AG04449 (cell line): ENCODE results near the gene HNRNPC.

Experiments
- CTCF ChIA-PET: fragments of 350-600 bp; formaldehyde crosslinking; extraction: SDS; loops from one replicate; lab custom pipeline; 2021; ENCODE audit warnings: antibody characterized with exemption; lab: Yijun Ruan, JAX
- POLR2A ChIA-PET: fragments of 400-600, 350-600 bp; formaldehyde crosslinking; extraction: SDS; loops from one replicate; lab custom pipeline; 2020; ENCODE audit warnings: antibody characterized with exemption, inconsistent platforms; lab: Yijun Ruan, JAX
- DNase-seq: peaks from one replicate; pipeline ENCODE4 v3.0.0-alpha.2; 2010; ENCODE audit warnings: low read depth, low spot score
- H3K4me3 ChIP-seq: 2 replicates; pipeline ENCODE4 v1.5.1; 2011; ENCODE audit warnings: low read depth, mild to moderate bottlenecking, control low read depth, low read length
- TF ChIP-seq, protein P1 (sequence below): IDR thresholded peaks from one replicate; pipeline ENCODE4 v1.5.1; 2011; ENCODE audit warnings: mild to moderate bottlenecking, moderate library complexity, low read length, control low read depth, inconsistent platforms; ENCODE audit not compliant: insufficient read depth; ENCODE audit errors: missing control alignments

HNRNPC gene

DNA sequence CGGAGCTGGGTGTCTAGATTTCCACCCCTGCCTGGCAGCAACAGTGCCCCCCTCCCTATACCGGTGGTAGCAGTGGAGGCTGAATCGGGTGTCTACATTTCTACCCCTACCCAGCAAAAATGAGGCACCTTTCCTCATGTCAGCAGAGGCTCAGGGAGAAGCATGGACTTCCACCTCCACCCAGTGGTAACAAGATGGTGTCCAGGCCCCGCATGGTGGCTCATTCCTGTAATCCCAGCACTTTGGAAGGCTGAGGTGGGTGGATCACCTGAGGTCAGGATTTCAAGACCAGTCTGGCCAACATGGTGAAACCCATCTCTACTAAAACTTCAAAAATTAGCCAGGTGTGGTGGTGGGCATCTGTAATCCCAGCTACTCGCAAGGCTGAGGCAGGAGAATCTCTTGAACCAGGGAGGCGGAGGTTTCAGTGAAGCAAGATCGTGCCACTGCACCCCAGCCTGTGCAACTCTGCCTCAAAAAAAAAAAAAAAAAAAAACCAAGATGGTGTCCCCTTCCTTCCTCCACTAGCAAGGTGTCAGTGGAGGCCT is 77.9 kb downstream of the HNRNPC start:
- ChIA-PET POLR2A (no interaction called here), CTCF (interaction anchor here (1.4 kb wide), 1 partner anchor 82 kb away, joined by 4 read pairs; no protein-coding TSS in a partner anchor)
- no peak for DNase-seq
- no peak overlapping the region for H3K4me3 ChIP-seq
- TF ChIP-seq, protein P1, sequence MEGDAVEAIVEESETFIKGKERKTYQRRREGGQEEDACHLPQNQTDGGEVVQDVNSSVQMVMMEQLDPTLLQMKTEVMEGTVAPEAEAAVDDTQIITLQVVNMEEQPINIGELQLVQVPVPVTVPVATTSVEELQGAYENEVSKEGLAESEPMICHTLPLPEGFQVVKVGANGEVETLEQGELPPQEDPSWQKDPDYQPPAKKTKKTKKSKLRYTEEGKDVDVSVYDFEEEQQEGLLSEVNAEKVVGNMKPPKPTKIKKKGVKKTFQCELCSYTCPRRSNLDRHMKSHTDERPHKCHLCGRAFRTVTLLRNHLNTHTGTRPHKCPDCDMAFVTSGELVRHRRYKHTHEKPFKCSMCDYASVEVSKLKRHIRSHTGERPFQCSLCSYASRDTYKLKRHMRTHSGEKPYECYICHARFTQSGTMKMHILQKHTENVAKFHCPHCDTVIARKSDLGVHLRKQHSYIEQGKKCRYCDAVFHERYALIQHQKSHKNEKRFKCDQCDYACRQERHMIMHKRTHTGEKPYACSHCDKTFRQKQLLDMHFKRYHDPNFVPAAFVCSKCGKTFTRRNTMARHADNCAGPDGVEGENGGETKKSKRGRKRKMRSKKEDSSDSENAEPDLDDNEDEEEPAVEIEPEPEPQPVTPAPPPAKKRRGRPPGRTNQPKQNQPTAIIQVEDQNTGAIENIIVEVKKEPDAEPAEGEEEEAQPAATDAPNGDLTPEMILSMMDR = no peak

DNA sequence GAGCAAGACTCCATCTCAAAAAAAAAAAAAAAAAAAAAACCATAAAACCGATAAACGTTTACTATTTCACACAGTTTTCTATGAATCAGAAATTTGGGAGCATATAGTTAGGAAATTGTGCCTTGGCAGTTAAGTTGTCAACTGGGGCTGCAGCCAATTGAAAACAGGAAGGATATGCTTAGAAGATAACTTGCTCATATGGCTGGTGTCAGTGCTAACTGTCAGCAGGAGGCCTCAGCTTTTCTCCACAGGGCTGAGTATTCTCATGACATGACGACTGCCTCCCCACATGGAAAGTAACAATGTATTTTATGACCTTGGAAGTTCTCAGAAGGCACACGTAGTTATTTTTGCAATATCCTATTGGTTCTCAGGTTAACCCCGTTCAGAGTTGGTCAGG is 83.8 kb downstream of the HNRNPC start:
- no peak overlapping the region for H3K4me3 ChIP-seq
- CTCF ChIA-PET = interaction anchor here (1.0 kb wide), 1 partner anchor 81 kb away, joined by 5 read pairs; no protein-coding TSS in a partner anchor
- TF ChIP-seq, protein P1 = no peak
- DNase-seq = no peak
- POLR2A ChIA-PET = no interaction called here

DNA sequence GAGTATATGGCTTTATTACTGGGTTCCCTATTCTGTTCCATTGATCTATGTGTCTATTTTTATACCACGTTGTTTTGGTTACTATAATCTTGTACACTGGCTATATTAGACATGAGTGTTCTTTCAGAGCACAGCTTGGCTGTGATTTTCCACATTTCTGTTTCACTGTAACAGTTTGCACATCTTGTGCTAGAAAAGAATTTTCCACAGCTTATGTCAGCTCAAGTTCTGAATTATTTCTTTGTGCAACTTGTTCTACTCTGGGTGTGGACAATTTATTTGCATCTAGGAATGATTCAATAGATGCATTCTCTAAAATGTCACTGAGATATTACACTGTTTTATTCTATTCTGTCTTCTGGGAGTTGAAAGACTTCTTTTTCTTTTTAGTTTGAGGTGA is 85.0 kb downstream of the HNRNPC start:
- TF ChIP-seq, protein P1 = no peak
- no peak for DNase-seq
- POLR2A ChIA-PET = no interaction called here
- CTCF ChIA-PET = interaction anchor here (0.9 kb wide), 1 partner anchor 48 kb away, joined by 6 read pairs; no protein-coding TSS in a partner anchor
- no peak overlapping the region for H3K4me3 ChIP-seq

DNA sequence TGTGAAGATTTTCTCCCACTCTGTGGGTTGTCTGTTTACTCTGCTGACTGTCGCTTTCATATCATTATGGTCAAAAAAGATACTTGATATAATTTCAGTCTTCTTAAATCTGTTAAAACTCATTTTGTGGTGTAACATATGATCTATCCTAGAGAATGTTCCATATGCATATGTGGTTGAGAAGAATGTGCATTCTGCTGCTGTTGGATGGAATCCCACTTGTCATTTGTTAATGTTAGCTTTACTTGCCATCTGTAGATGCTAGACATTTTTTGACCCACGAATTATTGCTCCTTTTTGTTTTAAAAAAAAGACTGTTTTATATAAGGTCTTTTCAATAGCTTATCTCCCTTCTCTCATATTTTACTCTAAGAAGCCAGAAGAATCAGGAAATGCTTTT is 87.1 kb downstream of the HNRNPC start:
- no peak overlapping the region for H3K4me3 ChIP-seq
- TF ChIP-seq, protein P1 = no peak
- ChIA-PET POLR2A (no interaction called here), CTCF (no interaction called here)
- DNase-seq = no peak

DNA sequence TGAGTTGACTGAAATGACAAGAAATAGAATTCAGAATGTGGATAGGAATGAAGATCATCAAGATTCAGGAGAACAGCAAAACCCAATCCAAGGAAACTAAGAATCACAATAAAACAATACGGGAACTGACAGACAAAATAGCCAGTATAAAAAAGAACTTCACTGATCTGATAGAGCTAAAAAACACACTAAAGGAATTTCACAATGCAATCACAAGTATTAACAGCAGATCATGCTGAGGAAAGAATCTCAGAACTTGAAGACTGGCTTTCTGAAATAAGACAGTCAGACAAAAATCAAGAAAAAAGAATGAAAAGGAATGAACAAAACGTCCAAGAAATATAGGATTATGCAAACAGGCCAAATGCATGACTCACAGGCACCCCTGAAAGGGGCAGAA is 98.1 kb downstream of the HNRNPC start:
- TF ChIP-seq, protein P1 = no peak

DNA sequence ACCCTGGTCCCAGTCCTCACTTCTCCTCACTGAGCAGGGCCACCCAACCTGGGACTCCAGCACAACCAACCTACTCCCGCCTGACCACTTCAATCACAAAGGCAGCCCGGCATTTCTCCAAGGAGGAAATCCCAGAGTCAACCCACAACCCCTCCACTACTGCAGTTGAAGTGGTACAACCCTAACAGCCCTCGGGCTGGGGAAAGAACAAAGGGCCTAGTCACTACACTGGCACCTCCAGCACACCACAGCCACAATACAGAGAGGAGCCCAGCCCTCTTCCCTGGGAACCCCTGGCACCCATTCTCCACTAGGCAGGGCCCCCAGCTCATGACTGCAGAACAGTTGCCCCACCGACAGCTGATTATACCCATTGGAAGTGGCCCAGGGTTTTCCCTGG is 99.7 kb downstream of the HNRNPC start:
- no peak overlapping the region for H3K4me3 ChIP-seq
- TF ChIP-seq, protein P1 = no peak
- CTCF ChIA-PET = no interaction called here
- POLR2A ChIA-PET = no interaction called here
- no peak for DNase-seq

More for the DNA sequence above, 98.1 kb downstream of the HNRNPC start:
- ChIA-PET CTCF (interaction anchor here (1.4 kb wide), 1 partner anchor 68 kb away, joined by 4 read pairs; no protein-coding TSS in a partner anchor), POLR2A (no interaction called here)
- DNase-seq = no peak
- H3K4me3 ChIP-seq = no peak overlapping the region
